B cell (primary cell): ENCODE measurements around the gene CERS5.

Experiments
- EZH2 ChIP-seq: IDR thresholded peaks from 2 replicates; pipeline ENCODE4 v1.6.1; 2012; ENCODE audit warnings: borderline replicate concordance, low read depth, mild to moderate bottlenecking, moderate library complexity, low read length; ENCODE audit not compliant: insufficient read depth, poor library complexity, severe bottlenecking
- TF ChIP-seq, protein P1 (sequence below): fragments of 200-600 bp; IDR thresholded peaks from one replicate; pipeline ENCODE4 v1.8.0; 2022; ENCODE audit warnings: antibody characterized with exemption, mild to moderate bottlenecking

GRCh38 chr12:50198829-50199228, 31.7 kb upstream of the CERS5 start:
- no peak for TF ChIP-seq EZH2
- TF ChIP-seq, protein P1, sequence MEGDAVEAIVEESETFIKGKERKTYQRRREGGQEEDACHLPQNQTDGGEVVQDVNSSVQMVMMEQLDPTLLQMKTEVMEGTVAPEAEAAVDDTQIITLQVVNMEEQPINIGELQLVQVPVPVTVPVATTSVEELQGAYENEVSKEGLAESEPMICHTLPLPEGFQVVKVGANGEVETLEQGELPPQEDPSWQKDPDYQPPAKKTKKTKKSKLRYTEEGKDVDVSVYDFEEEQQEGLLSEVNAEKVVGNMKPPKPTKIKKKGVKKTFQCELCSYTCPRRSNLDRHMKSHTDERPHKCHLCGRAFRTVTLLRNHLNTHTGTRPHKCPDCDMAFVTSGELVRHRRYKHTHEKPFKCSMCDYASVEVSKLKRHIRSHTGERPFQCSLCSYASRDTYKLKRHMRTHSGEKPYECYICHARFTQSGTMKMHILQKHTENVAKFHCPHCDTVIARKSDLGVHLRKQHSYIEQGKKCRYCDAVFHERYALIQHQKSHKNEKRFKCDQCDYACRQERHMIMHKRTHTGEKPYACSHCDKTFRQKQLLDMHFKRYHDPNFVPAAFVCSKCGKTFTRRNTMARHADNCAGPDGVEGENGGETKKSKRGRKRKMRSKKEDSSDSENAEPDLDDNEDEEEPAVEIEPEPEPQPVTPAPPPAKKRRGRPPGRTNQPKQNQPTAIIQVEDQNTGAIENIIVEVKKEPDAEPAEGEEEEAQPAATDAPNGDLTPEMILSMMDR, result no peak
